HG03025 (cell line): ENCODE results near the gene MTMR2.
"Not testable (repeated sequence)": the region's sequence is repeated elsewhere in the genome, so short reads cannot be mapped to it uniquely, and the experiment has no call there.

ENCODE experiments used
- ATAC-seq: cut with Tn5 transposase; IDR thresholded peaks from one replicate; pipeline ENCODE4 v1.9.1; 2021; ENCODE audit warnings: mild to moderate bottlenecking, moderate library complexity; ENCODE audit not compliant: unreplicated experiment, low FRiP score

The MTMR2 gene

DNA sequence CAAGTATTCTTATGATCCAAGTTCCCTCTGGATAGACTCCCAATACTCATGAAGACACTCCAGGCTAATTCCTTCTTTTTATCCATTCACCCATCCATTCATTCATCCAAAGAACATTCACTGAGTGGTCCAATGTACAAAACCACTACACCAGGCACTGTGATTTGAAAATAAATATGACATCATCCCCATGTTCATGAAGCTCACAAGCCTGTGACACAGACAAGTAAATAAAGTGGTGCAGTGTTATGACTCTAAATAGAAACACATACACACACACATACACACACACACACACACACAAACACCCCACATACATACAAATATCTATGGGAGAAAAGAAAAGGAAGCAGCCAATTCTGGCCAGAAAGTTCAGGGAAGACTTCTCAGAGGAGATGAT is 35.5 kb downstream of the MTMR2 start:
- ATAC-seq = no peak

DNA sequence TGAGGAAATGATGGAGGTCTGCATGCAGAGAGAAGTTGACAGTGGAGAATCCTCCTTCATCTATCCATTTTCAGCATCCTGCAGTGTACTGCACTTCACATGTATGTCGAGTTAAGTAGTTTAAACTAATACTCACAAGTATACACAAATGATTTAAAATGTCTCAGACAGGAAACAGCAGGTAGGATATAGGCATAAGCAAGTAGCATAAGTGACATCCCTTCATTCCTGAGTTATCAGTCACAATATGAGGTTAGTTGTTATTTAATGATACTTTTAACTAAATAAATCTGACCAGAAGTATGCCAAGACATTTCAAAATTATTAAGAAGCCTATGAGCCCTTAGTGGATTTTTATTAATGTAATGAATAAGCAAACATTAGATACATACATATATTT is 37.4 kb downstream of the MTMR2 start:
- ATAC-seq = no peak

GRCh38 chr11:95884802-95885201 is 39.1 kb downstream of the MTMR2 start:
- ATAC-seq = no peak

DNA sequence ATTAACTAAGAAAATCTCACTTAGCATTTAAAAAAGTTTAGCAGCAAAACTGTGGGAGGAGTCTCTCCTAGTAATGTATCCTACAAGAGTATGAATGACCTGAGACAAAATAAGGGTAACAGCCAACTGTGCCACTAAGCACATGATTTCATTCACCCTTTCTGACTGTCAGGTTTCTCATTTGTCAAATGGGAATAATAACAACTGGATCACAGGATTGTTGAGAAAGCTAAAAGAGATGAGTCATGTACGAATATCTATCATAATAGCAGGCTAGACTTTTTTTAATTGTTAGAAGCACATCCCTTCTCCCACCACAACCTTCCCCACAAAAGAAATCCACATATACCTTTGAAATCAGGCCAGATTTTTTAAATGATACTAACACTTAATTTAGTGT is 39.5 kb downstream of the MTMR2 start:
- ATAC-seq = no peak

- no peak for ATAC-seq
These were observed 40.5 kb downstream of the MTMR2 start for GRCh38 chr11:95883381-95883780.

- ATAC-seq = no peak
These were observed 46.6 kb downstream of the MTMR2 start for GRCh38 chr11:95877291-95877690.

GRCh38 chr11:95870877-95871276 is 53.0 kb downstream of the MTMR2 start:
- ATAC-seq = not testable (repeated sequence)

- ATAC-seq = no peak
These were observed 56.8 kb downstream of the MTMR2 start for GRCh38 chr11:95867105-95867504.

DNA sequence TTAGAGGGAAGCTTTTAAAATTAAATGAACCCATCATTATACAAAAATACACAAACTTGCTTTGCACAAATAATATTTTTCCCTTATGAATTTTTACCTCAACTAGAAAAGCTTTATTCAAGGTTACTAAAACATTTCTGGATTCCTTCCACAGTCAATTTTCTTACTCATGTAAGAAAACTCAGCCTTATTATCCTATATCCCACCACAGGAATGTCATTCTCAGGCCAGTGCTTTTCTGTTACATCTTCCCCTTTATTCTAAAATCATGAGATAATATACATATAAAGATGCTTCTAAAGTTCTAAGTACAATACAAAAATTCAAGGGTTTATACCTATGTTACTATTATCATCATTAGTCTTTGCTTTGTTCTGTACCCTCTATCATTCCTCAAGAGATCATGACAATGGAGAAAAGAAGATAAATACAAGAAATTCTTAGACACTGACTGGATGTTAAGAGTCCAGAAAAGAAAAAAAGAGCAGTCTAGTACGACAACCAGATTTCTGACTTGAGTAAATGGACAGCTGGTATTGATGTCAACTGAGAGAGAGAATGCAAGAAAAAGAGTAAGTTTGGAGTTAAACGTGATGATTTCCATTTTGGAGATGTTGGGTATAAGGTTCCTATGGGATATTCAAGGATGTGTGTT is 60.3 kb downstream of the MTMR2 start:
- ATAC-seq = no peak

GRCh38 chr11:95860024-95860423 is 63.9 kb downstream of the MTMR2 start:
- not testable (repeated sequence) for ATAC-seq

GRCh38 chr11:95854362-95854761 is 69.5 kb downstream of the MTMR2 start:
- ATAC-seq = not testable (repeated sequence)

DNA sequence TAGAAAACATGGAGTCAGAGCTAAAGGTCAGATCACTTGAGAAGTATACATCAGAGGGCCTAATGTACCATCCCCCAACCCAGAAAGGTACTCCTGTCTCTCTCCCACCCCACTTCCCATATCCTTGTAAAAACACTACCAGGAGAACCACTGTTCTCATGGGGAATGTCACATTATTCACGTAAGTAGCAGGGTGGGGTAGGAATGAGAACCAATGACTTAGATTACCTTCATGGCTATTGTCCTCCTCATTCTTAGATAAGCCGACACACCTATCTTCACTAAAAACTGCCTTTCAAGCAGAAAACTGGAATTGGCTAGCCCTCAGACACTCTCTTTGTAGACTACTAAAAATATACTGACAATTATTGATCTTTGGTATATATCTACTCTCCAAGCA is 70.0 kb downstream of the MTMR2 start:
- ATAC-seq = no peak

- no peak for ATAC-seq
These were observed 70.8 kb downstream of the MTMR2 start for GRCh38 chr11:95853138-95853537.

GRCh38 chr11:95850137-95850536 is 73.8 kb downstream of the MTMR2 start:
- ATAC-seq = no peak

DNA sequence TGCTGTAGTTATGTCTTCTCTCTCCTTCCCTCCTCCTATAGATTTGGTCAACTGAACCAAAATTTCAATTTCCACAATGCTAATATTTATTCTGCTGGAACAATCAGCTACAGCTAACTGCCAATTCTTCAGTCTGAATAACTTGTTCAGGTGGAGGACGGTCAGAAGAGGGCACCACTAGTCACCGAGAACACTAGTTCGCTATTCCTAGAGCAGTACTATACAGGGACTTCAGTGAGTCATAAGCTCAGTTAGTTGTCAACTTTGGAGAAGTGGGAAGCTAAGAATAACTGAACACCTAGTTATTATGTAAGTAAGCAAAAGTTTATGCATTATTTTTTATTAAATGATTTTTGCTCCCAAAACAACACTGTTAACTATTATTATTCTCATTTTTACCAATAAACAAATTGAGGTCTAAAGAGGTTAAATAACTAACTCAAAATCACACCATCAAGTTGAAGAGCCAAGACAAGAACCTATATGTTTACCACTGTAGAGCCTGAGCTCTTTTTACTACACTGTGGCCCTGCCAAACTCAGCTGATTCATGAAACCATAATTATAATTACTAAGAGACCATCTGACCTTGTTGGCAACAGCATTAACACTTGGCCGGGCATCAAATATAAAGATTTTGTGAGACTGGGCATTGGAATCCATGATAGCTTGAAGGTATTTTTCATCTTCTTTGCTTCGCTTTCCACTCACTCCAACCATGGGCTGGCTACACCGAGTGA is 74.7 kb downstream of the MTMR2 start:
- ATAC-seq = no peak

- no peak for ATAC-seq
These were observed 78.7 kb downstream of the MTMR2 start for GRCh38 chr11:95845167-95845566.

- ATAC-seq = peak; percentile 68
These were observed 88.0 kb downstream of the MTMR2 start for GRCh38 chr11:95835768-95836488.

- ATAC-seq = no peak
These were observed 88.6 kb downstream of the MTMR2 start for GRCh38 chr11:95835351-95835750.

DNA sequence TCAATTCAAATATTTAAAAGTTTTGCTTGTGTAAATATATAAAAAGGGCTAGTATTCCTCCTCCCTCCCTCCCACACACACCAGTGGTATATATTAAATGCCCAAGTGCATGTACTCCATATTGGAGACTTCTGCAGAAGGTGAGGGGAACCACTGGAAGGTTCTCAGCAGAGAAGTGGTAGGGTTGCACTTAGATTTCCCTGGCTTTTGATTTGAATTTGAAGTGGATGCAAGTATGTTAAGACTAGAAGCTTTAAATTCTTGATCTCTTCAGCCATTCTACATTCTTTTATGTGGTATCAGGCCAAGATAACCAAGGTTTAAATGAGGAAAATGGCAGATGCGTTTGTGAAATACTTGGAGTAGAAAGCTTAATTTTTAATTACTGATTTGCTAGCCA is 90.5 kb downstream of the MTMR2 start:
- ATAC-seq = no peak

- ATAC-seq = no peak
These were observed 91.1 kb downstream of the MTMR2 start for GRCh38 chr11:95832763-95833162.

- ATAC-seq = no peak
These were observed 92.6 kb downstream of the MTMR2 start for GRCh38 chr11:95831198-95831883.
